HG03139 (cell line): Measurements from ENCODE around the gene HOXD10.

Source experiments
- ATAC-seq: cut with Tn5 transposase; IDR thresholded peaks from one replicate; pipeline ENCODE4 v1.9.1; 2021; ENCODE audit not compliant: unreplicated experiment

The HOXD10 gene

DNA sequence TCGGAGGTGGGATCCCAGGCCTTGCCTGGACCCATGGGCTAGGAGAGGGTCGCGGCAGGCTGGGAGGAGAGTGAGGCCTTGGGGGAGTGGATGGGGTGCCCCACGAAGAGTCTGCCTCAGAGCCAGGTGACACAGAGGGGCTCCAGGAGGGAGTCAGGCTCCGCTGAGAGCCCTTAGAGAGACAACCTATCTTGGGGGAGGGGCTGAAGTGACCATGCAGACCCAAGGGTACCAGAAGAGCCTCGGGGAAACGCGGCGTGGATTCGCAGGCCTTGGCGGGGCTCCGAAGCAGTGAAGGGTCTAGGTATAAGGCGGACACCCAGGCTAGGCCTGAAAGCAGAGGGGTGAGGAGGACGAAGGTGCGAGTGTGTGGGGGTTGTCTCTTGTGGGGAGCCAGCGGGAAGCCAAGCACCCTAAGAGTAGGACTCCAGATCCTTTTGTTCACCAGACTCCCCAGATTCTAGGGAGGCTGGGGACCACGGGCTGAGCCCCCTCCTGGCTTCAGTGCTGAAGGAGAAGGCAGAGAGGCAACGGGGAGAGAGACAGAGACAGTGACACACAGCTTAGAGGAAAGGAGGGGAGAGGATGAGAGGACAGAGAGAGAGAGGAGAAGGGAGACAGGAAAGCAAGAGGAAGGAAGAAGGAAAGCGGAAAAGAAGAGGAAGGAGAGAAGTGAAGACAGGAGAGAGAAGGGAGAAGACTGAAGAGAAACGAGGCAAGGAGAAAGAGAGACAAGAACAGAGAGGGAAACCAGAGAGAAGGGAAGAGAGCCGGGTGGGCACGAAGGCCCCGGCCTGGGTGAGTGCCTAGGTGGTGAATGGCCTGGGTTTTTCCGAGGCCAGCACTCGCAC, 10.6 kb upstream of the HOXD10 start:
- ATAC-seq, result no peak

DNA sequence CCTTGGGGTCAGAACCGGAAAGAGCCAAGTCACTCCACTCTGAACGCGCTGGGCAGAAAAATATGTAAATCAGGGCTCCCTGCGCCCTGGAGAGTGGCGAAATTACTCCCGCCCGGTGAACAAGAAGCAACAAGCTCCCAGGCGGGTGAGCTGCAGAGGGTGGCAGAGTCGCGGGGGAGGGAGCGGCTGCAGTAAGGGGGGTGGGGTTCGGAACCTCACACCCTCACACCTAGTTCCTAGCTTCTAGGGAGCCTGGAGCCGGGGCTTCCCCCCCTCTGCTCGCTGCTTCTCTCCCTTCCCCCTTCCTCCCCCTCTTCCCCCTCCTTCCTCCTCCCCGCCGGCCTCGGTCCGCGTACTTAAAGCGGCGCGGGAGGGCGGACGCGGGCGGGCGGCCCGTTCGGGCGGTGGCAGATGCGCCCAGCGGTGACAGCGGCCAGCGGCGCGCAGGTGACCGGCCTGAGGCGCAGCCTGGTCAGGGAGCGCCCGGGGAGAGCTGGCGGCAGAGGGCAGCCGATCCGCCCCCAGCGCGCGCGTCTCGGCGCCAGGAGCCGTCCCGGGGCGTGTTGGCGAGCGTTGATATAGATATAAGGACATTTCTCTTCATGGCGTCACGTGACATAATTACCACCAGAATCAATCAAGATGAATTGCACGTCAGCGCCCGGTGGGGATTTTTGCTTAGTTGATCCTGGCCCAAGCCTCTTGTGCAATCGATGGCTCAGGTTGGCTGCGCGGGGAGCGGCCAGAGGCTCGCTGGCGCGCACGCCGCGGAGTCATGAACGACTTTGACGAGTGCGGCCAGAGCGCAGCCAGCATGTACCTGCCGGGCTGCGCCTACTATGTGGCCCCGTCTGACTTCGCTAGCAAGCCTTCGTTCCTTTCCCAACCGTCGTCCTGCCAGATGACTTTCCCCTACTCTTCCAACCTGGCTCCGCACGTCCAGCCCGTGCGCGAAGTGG, 9.7 kb upstream of the HOXD10 start, which contains the start of gene HOXD11:
Gene HOXD11 (plus strand): TSS at position 700 of the 959 bp plus-strand sequence. CDS start 76 bp downstream, at position 776.
- ATAC-seq, result no peak

DNA sequence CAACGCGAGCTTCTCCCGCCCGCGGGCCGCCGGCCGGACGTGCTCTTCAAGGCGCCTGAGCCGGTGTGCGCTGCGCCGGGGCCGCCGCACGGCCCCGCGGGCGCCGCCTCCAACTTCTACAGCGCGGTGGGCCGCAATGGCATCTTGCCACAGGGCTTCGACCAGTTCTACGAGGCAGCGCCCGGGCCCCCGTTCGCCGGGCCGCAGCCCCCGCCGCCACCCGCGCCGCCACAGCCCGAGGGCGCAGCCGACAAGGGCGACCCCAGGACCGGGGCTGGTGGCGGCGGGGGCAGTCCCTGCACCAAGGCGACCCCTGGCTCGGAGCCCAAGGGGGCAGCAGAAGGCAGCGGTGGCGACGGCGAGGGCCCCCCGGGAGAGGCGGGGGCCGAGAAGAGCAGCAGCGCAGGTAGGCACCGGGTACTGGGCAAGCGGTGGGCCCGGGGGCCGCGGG, 8.8 kb upstream of the HOXD10 start:
- ATAC-seq, result no peak

DNA sequence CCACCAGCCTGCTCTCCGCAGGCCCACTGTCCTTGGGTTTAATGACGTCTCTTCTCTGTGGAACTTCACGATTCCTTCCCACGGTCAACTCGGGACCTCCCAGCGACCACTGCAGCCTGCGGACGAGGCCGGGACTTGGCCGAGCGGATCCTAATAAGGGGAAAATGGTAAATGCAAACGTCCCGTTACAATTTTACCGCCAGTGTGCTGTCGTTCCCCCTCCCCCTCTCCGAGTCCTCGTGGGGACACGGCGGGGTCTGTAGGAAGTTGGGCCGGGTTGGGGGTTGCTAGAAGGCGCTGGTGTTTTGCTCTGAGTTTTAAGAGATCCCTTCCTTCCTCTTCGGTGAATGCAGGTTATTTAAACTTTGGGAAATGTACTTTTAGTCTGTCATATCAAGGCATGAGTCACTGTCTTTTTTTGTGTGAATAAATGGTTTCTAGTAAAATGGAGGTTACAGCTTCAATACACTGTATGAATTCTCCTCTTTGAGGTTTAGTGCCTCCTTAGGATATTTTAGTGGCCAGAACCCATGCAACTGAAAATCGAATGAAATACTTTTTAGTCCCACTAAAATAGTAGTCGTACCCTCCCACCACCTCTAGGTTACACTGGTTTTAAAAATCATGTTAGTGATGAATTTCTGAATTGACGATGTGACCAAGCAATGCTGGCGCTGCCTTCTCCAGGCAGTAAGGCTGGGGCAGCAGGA, 7.2 kb upstream of the HOXD10 start:
- ATAC-seq, result no peak

DNA sequence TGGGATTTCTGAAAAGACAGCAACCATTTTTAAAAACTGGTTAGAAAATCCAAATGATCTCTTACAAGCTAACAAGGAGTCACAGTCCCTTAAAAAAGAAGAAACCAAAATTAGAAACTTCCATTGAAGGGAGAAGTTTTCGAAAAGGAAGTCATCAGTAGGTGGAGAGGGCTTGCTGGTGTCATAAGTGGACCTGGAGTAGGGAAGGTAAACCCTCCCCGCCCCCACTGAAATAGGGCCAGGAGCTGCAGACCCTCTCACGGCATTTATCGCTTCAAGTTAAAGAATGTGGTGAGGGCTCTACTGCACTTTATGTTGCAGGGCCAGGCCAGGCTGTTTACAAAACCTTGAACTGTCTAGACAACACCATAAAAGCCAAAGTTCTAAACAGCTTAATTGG, 6.6 kb upstream of the HOXD10 start:
- ATAC-seq, result no peak

DNA sequence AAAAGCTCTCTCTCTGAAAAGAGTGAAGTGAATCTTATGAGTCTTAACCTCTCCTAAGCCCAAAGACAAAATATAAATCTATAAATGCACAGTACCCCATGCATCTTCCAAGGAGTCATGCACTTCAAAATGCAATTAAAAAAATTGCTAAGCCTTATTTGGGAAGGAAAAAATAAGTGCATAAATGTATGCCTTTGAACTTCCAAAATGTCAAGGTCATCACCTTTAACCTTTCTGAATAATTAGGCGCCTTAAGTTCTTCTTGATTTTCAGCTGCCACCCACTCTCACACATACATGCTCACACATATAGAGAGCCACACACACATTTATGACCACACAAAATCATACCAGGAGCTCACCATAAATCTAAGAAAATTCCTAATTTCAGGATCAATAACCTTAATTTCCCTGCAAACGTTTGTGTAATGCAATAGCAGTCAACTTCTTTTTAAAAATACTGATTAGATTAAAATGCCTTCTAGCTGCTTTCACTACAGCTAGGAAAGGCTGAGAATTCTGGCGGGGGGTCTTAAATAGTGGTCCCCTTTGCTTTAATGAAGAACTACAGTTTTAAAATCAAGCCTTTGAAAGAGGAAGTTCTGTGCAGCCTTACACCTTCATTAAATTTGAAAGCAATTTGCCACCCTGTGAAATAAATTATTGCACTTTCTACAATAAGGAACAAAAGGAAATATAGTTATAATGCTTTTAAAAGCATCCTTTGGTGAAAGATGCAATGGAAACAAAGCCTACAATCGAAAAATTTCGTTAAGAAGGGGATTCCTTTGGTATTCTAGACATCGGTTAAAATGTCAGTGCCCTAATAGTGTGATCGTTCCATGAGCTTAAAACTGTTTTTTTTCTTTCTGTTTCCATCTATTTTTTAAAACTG, 5.9 kb upstream of the HOXD10 start:
- ATAC-seq, result no peak

DNA sequence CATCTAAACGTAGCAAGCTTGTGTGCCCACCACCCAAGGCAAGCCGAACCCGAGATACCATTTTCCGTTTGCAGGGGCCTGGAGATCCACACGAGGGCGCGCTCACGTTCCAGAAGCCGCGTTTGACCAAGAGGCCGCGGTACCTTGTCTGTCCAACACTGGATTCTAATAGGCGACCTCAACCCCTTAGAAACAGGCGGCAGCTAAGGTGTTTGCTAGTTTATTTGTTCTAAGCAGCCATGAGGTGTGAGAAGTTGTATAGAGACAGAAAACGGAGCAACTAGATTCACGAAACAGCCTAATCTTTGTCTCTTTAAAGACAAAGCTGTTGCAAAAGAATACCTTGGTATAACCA, 5.3 kb upstream of the HOXD10 start:
- ATAC-seq, result no peak

DNA sequence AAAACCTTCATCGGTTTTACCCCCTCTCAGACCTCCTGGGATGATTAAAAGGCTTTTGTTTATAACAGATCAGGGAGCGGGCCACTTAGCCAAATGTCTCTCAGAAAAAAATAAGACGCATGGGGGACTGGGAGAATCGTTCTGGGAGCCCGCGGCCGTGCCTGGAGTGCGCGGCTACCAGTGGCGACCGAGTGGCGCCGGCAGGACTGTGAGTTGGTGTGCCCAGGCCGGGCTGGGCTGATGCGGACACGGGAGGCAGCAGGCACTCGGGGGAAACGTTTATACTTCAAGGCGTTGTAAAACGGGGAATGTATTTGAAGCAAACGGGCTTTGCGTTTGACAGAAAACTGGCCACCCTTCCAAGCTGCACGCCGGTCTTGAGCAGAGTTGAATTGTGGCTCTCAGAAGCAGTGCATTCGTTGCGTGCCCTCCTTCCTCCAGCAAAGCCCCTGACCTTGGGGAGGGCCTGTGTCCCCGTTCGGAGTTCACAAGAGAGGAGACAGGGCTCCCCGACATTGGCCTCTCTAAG, 4.7 kb upstream of the HOXD10 start:
- no peak for ATAC-seq

DNA sequence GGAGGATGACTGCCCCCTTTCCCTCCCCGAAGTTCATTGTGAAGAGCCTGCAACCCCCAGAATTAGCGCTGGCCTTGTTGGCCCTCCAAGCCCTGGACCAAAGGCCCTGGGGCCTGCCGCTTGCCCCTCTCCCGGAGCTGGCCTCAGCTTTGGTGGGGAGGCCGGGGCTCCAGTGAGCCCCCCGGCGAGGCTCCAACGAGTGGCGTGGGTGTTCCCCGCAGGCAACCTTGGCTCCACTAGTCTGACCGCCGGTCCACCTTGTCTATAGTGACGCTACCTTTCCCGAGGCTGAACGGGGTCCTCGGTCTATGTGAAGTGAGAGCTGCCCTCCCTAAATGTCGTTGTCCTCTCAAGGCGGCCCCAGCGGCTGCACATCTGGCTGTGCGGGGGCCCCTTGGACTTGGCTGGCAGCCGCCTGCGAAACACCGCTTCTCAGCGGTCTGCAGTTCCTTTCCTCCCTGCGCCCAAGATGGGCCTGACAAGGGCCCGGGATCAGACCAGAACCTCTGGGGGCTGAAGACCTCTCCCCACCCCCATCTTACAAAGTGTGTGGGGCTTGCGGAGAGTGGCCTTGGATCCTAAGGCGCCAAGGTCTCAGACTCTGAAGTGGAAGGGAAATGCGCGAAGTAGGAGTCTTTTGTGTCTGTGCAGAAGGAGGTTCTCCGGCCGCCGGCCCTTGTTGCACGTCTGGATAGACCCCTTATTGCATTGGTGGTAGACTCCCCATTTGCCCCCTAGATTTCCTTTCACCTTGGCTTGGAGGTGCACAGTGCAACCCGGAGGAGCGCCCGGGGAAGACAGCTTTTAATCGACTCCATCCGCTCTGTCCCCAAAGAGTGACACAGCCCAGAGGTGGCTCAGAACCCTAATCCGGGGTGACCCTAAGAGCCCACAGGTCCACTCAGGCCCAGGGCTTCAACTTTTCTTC, 3.9 kb upstream of the HOXD10 start:
- no peak for ATAC-seq

DNA sequence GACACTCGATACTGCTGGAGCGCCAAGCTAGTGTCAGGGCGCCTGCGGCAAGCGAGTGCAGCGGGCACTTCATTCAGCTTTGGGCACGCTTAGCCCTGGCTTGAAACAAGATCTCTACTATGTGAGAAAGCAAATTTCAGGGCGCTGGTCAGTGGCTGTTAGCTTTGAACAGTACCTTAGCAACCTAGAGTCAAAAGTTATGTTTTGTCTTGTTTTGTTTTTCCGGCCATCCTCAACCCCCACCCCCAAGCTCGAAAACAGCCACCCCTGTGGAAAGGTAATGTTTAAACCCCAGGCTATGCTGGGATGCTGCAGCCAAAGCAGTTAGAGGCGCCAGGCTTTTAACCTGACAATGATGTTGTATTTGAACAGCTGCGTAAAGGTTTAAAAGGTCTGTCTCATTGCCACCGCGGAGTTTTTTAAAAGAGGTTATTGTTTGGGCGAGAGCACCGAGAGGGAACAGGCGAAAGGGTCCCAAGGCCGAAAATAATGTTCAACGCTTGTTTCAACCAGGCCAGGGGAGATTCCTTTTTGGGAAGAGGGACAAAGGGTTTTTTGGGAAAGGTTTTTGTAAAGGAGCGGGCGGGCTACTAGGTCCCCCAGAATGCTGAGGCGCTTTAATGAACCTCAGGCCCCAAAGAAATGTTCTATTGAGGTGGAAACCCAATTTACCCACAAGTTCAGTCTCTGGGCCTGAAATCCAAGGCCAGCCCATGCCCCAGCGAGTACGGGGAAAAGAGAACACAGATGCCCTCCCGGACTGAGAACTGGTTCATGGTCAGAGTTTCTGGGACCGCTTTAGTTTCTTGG, 2.3 kb upstream of the HOXD10 start:
- ATAC-seq, result no peak

DNA sequence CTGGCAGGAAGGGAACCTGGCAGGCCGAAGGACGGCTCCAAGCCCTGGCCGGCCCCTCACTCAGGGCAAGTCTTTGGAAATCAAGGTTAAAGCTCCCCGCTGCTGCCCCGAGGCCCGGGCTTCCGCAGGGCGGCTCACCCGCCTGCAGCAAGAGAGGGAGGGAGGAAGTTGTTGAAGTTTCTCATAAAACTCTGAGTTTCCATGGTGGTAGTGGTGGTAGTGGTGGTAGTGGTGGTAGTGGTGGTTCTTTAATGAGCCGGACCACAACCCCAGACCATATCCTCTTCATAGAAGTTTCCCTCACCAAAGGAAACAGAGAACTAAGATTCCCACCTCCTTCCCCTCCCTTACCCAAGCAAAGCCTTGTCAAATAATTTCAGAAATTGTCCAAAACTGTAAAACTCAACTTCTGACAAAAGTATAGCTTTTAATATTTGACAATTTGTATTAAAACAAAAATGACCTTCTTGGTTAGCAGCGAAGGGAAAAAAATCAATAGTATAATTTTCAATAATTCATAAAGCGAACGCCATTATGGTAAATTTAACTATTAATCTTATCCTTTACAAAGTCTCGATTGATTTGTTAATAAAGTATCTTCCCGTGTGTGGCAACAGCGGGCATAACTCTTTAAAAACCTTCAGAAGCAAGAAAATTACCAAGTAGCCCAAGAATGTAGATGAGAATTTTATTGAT, 1.5 kb upstream of the HOXD10 start:
- no peak for ATAC-seq

DNA sequence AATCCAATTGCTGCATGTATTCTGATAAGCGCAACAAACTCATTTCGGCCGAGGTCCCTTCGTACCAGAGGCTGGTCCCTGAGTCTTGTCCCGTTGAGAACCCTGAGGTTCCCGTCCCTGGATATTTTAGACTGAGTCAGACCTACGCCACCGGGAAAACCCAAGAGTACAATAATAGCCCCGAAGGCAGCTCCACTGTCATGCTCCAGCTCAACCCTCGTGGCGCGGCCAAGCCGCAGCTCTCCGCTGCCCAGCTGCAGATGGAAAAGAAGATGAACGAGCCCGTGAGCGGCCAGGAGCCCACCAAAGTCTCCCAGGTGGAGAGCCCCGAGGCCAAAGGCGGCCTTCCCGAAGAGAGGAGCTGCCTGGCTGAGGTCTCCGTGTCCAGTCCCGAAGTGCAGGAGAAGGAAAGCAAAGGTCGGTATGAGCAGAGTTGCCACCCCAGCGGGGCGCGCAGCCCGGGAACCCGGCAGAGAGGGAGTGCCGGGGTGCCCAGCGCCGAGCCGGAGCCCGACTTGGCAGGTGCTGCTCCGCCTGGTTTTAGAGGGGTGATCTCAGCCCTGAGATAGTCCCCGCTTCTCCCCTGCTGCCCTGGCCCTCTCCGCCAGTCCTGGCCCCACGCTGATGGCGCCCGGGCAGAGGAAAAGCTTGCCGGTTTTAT, 714 bp downstream of the HOXD10 start:
- ATAC-seq, result no peak

DNA sequence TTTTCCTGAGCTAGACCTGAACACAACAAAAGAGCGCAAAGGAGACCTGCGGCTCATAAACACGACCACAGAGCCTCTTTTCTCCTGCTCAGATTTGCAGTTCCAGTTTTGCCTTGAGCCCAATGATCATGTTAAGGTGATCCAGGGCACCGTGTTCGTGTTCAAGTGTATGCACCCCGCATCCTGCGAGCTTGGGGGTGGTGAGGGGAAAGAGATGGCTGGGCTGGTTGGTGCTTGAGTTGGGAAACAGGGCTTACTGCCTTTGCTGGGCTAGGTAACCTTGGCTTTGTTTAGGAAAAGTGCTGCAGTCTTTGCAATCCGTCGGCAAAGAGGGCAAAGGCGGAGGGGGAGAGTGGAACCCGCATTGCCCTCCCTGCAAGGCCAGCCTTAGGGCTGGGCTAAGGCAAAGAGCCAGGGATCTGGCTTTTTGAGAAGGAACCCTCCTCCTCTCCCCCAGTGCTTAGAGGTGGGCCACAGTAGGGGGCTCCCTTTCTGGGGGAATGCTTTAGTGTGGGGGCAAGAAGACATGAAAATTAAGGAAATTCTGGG, 1.3 kb downstream of the HOXD10 start:
- no peak for ATAC-seq

DNA sequence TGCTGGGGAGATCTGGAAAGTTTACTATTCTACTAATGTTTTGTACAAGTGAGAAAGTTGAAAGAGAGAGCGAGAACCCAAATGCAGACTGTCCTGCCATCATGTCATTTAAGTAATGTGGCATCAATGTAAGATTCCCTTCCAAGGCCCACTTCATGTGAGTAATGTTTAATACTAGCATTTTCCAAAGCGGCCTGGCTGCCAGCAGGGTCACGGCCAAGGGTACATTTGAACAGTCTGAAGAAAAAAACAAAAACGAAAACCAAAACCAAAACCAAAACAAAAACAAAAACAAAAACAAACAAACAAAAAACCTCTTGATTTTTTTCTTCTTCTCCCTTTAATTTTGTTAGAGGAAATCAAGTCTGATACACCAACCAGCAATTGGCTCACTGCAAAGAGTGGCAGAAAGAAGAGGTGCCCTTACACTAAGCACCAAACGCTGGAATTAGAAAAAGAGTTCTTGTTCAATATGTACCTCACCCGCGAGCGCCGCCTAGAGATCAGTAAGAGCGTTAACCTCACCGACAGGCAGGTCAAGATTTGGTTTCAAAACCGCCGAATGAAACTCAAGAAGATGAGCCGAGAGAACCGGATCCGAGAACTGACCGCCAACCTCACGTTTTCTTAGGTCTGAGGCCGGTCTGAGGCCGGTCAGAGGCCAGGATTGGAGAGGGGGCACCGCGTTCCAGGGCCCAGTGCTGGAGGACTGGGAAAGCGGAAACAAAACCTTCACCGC, 2.2 kb downstream of the HOXD10 start:
- no peak for ATAC-seq

DNA sequence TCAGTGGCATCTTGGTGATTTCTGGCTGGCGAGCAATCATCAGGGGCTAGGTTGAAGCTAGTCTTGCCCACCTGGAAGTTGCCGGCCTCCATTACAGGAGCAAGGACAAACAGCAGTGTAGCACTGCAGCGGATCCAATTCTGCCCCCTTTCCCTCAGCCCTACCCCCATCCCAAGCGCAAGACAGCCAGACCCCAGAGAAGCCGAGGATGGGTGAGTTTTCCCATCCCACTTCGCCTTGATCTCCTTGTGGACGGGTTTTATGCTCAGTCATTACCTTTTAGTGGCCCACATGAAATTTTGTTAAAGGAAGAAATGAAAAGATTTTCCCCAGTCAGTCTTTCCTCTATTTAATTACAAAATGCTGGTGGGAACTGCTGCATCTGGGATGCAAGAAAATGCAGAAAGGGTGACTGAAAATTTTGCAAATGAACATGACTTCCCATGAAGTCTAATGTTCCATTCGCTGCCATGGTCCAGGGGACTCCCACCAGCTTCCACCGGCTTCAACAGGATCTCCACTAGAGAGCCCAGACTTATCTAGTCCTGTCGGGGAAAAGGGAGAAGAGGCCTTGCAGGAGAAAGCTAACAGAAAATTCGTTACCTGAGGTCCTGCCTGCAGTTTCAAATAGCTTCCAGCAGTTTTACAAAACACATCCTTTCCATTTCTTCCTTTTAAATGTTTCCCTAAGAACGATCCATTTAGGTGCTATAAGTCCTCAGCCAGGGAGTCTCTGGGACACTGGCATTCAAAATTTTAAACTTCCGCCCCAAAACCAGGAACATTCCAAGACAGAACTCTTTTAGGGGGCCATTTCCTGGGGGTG, 4.0 kb downstream of the HOXD10 start:
- no peak for ATAC-seq
